ENCODE data around the gene OSBPL9.
"Not testable (repeated sequence)": the region's sequence is repeated elsewhere in the genome, so short reads cannot be mapped to it uniquely, and the experiment has no call there.

OSBPL9 gene

DNA sequence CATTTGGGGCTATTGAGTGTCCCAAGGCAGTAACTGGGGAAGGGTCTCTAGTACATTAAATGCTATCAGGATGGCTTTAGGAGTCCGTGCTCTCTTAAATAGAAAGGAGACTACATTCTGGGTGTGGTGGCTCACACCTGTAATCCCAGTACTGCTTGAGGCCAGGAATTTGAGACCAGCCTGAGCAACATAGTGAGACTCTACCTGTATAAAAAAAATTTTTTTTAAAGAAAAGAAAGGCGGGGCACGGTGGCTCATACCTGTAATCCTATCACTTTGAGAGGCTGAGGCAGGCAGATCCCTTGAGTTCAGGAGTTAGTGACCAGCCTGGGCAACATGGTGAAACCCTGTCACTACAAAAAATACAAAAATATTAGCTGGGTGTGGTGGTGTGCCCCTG is 21.5 kb downstream of the OSBPL9 start:
- DNase-seq: no peak

- no peak for DNase-seq
These were observed 22.8 kb downstream of the OSBPL9 start for GRCh38 chr1:51639694-51640093.

- DNase-seq: no peak
These were observed 24.2 kb downstream of the OSBPL9 start for GRCh38 chr1:51641096-51641495.

- no peak for DNase-seq
These were observed 25.8 kb downstream of the OSBPL9 start for GRCh38 chr1:51642739-51643142.

- no peak for DNase-seq
These were observed 26.5 kb downstream of the OSBPL9 start for GRCh38 chr1:51643362-51643761.

DNA sequence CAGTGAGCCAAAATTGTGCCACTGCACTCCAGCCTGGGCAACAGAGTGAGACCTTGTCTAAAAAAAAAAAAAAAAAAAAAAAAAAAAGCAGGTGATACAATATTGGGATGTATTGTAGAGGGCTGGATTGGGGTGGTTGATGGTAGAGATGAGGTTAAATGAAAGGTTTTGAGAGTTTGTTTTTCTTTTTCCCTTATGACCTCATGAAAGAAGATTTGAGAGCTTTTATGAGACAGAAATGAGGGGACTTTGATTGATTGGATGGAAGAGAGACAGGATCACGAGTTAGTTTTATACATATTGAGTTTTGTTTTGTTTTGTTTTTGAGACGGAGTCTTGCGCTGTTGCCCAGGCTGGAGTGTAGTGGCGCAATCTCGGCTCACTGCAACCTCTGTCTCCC is 27.1 kb downstream of the OSBPL9 start:
- no peak for DNase-seq

DNA sequence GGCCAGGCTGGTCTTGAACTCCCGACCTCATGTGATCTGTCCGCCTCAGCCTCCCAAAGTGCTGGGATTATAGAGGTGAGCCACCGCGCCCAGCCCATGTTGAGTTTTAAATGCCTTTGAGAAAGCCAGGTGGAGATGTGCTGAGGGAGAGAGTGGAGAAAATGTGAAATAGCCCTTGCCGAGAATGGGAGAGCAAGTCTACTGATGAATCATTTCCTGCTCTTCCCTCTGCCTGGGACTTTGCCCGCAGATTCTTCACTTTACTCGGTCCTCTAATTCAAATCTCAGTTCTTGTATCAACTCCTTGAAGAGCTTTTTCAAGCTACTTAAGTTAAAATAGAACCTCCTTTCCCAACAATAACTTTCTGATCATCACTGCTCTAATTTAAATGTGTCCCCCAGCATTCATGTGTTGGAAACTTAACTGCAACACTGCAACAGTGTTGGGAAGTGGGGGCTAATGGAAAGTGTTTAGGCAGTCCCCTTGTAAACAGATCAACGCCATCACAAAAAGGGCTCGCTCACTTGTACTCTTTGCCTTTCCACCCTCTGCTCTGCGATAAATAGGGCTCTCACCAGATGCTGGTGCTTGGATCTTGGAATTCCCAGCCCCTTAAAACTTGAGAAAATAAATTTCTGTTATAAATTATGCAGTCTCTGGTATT is 27.8 kb downstream of the OSBPL9 start:
- no peak for DNase-seq

GRCh38 chr1:51646592-51646991 is 29.7 kb downstream of the OSBPL9 start:
- not testable (repeated sequence) for DNase-seq

- no peak for DNase-seq
These were observed 31.6 kb downstream of the OSBPL9 start for GRCh38 chr1:51648180-51649109.

GRCh38 chr1:51649593-51650091 is 32.8 kb downstream of the OSBPL9 start:
- DNase-seq: no peak

- no peak for DNase-seq
These were observed 33.3 kb downstream of the OSBPL9 start for GRCh38 chr1:51650198-51650597.

DNA sequence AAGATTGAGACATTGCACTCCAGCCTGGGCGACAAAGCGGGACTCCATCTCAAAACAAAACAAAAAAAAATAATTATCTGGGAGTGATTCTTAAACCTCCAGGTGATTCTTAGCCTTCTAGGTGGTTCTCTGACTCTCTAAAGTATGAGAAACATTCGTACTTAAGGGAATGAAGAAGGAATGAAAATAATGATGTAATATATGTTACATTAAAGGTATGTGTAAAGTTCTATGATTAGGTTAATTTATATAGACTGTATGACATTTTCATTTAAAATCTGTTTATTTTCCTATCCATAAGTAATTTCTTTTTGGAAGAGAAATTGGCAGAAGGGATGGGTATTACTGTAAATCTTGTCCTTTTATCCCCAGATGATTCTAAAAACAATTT is 34.7 kb downstream of the OSBPL9 start:
- no peak for DNase-seq

DNA sequence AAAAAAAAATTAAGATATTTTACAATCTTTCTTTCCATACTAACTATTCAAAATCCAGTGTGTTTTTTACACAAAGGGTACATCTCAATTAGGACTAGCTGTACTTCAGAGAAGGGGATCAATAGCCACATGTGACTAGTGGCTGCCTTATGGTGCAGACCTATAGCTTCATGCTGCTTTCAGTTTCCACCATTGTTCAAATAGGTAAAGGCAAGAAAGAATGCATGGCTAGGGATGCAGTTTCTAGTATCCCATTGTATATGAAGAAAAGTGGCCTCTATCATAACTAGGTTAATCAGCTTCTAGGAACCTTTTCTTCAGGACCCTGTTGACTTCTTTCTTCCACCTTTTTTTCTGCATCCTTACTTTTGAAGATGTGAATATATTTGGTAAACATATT is 35.7 kb downstream of the OSBPL9 start:
- DNase-seq: no peak

GRCh38 chr1:51653127-51653526 is 36.2 kb downstream of the OSBPL9 start:
- DNase-seq: no peak

DNA sequence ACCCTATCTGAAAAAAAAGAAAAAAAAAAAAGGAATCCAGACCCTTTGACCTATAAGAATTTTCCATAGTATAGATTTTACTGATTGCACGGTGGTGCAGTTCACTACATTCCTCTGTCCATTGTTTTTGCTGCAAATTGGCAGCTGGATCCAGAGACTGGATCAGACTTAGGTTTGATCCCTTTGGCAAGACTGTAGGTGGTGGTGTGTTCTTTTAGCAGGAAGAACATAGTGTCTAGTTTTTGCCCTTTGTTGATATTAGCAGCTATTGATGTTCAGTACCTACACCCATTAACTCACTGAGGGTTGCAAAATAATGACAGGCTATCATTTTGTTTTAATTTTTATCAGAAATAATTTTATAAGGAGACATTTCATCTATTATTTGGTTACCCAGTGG is 37.1 kb downstream of the OSBPL9 start:
- DNase-seq: no peak

GRCh38 chr1:51656374-51656773 is 39.5 kb downstream of the OSBPL9 start:
- DNase-seq: no peak

DNA sequence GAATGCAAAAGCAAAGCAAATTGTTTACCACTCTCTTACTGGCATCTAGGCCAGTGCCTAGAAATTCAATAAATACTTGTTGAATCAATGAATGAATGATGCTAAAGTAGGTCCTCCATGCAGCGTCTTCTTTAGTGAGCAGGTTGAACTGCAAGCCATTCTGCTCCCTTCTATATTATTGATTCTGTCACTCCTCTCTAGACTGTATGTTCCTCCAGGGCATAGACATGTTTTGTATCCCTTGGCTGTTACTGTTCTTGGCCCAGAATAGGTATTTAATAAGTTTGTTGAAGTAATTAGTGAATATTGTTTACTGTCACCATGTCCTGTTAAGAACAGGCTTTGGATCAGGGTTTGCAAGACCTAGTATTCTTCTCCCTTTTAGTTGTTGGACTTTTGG is 43.7 kb downstream of the OSBPL9 start:
- DNase-seq: no peak

GRCh38 chr1:51661081-51661518 is 44.2 kb downstream of the OSBPL9 start:
- no peak for DNase-seq

DNA sequence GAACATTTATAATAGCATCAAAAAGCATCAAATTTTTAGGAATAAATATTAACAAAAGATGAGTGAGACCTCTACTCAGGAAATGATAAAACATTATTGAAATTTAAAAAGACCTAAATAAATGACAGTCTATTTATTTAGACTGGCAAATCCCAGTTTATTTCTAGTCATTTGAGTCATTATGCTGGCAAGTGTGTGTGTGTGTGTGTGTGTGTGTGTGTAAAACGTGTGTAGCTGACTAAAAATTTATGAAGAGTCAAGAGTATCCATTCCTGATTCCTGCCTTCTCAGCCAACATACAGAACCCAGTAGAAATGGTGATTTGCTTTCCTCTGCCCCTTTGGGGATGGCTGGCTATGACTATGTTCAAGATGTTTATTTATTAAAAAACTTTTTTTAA is 46.2 kb downstream of the OSBPL9 start:
- no peak for DNase-seq

DNA sequence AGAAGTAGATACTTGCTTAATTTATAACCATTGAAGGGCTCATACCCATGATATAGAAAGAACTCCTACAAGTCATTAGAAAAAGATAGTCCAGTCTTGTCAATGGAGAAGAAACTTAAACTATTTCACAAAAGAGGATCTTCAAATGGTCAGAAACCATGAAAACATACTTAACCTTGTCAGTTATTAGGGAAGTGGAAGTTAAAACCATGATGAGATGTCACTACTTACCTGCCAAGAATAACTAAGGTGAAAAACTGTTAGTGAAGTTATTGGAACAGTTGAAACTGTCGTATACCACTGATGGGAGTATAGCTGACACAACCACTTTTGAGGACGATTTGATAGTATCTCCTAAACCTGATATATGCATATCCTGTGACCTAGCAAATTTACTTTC is 46.8 kb downstream of the OSBPL9 start:
- no peak for DNase-seq

GRCh38 chr1:51664421-51665240 is 47.7 kb downstream of the OSBPL9 start:
- no peak for DNase-seq

DNA sequence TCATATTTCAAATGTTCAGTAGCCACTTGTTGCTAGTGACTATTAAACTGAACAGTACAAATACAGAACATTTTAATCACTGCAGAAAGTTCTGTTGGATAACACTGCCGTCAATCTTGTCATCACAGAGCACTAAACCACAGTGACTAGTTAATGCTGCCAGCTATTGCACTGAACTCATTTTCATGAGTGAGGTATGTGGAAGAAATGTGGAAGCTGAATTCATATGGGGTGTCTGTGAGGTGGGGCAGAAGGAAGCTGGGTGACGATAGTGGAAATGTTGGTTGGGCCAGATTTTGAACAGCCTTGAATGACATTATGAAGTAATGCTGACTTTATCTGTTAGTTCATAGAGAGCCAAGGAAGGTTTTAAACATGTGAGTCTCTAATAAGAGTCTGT is 49.6 kb downstream of the OSBPL9 start:
- DNase-seq: no peak

DNA sequence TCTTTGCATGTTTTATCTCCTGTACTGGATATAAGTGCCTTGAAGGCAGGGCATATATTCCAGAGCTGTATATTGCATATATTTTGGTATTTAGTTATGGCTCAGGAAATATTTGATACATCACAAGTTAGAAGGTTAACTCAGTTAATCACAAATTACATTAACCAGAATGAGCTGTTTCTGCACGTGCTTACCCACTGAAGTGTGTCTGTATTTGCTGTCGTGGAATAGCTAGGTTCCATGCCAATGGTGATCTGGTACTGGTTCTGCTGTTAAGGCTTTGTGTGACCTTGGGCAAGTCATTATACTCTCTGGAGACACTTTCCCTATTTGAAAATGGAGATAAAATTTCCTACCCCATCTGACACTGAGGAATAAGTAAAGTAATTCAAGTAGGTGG is 50.7 kb downstream of the OSBPL9 start:
- DNase-seq: no peak

All from NCI-H1930 (cell line).